Hepatocyte (in vitro differentiated cells): ENCODE data around the gene ELAC2.

ENCODE experiments used
- CTCF ChIP-seq: fragments of 200-600 bp; sonication (generic); IDR thresholded peaks from 2 replicates; pipeline ENCODE4 v1.5.1; 2016; ENCODE audit warnings: antibody characterized with exemption, mild to moderate bottlenecking; ENCODE audit not compliant: poor library complexity
- EZH2phosphoT487 ChIP-seq: fragments of 200-600 bp; sonication (generic); IDR thresholded peaks from one replicate; pipeline ENCODE4 v1.6.1; 2018; ENCODE audit warnings: antibody characterized with exemption, mild to moderate bottlenecking, low read depth, moderate library complexity; ENCODE audit not compliant: unreplicated experiment, severe bottlenecking

- TF ChIP-seq CTCF, result no peak
- TF ChIP-seq EZH2phosphoT487, result no peak
These were observed 64.7 kb downstream of the ELAC2 start for GRCh38 chr17:12953156-12953555.
